ENCODE data around the gene CRB3.

The CRB3 gene

GRCh38 chr19:6509118-6509971 is 45.3 kb downstream of the CRB3 start:
- H3K4me3 ChIP-seq (ENCODE audit: low read depth, low read length): no peak overlapping the region
- DNase-seq (ENCODE audit: low read depth): no peak

- no peak for DNase-seq (ENCODE audit: low read depth)
- no peak overlapping the region for H3K4me3 ChIP-seq (ENCODE audit: low read depth, low read length)
These were observed 46.5 kb downstream of the CRB3 start for GRCh38 chr19:6510618-6511017.

DNA sequence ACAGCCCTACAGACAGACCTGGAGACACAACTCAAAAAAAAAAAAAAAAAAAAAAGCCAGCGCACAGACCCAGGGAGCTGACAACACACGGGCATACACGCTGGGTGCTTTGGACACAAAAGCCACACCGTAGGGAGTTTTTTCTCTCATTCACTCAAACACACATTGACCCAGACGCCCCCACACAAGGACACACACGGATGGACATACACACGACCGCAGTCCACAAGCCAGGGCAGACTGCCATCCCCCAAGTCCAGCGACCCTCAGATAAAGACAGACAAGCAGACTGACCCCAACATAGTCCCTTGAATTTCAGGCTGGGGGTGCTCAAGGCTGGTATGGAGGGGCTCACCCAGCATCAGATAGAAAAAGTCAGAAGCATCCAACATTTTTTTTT is 50.0 kb downstream of the CRB3 start:
- H3K4me3 ChIP-seq (ENCODE audit: low read depth, low read length): no peak overlapping the region
- DNase-seq (ENCODE audit: low read depth): no peak

GRCh38 chr19:6514926-6515544 is 51.0 kb downstream of the CRB3 start:
- no peak overlapping the region for H3K4me3 ChIP-seq (ENCODE audit: low read depth, low read length)
- no peak for DNase-seq (ENCODE audit: low read depth)

- H3K4me3 ChIP-seq (ENCODE audit: low read depth, low read length): peak overlapping the region; percentile 59
- peak; percentile 48 for DNase-seq (ENCODE audit: low read depth)
These were observed 52.1 kb downstream of the CRB3 start for GRCh38 chr19:6516018-6516658.
